ENCODE measurements around the gene BIRC2.

GRCh38 chr11:102407901-102408300, 60.9 kb downstream of the BIRC2 start:
- TF ChIP-seq, protein P1, sequence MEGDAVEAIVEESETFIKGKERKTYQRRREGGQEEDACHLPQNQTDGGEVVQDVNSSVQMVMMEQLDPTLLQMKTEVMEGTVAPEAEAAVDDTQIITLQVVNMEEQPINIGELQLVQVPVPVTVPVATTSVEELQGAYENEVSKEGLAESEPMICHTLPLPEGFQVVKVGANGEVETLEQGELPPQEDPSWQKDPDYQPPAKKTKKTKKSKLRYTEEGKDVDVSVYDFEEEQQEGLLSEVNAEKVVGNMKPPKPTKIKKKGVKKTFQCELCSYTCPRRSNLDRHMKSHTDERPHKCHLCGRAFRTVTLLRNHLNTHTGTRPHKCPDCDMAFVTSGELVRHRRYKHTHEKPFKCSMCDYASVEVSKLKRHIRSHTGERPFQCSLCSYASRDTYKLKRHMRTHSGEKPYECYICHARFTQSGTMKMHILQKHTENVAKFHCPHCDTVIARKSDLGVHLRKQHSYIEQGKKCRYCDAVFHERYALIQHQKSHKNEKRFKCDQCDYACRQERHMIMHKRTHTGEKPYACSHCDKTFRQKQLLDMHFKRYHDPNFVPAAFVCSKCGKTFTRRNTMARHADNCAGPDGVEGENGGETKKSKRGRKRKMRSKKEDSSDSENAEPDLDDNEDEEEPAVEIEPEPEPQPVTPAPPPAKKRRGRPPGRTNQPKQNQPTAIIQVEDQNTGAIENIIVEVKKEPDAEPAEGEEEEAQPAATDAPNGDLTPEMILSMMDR (optimal IDR thresholded peaks at IDR 0.05 in 1 of 3, IDR thresholded peaks at IDR 0.05 in 1 of 3, conservative IDR thresholded peaks at IDR 0.05 in 1 of 3; ENCODE audit: extremely low read depth in 1 of 3, insufficient read depth in 2 of 3, low read length in 3 of 3) = no peak
- no peak for TF ChIP-seq EZH2 (IDR thresholded peaks at IDR 0.05; ENCODE audit: low read length)
